AG09319 (cell line): Measurements from ENCODE around the gene AMFR.

Source experiments
- DNase-seq: peaks from one replicate; pipeline ENCODE4 v3.0.0-alpha.2; 2010; ENCODE audit warnings: low read depth; ENCODE audit errors: extremely low read depth
- TF ChIP-seq, protein P1 (sequence below): IDR thresholded peaks from 2 replicates; pipeline ENCODE4 v1.5.1; 2011; ENCODE audit warnings: low read depth, mild to moderate bottlenecking, inconsistent platforms, low read length, moderate library complexity

The AMFR gene

GRCh38 chr16:56419740-56420548, 5.4 kb downstream of the AMFR start:
- TF ChIP-seq, protein P1, sequence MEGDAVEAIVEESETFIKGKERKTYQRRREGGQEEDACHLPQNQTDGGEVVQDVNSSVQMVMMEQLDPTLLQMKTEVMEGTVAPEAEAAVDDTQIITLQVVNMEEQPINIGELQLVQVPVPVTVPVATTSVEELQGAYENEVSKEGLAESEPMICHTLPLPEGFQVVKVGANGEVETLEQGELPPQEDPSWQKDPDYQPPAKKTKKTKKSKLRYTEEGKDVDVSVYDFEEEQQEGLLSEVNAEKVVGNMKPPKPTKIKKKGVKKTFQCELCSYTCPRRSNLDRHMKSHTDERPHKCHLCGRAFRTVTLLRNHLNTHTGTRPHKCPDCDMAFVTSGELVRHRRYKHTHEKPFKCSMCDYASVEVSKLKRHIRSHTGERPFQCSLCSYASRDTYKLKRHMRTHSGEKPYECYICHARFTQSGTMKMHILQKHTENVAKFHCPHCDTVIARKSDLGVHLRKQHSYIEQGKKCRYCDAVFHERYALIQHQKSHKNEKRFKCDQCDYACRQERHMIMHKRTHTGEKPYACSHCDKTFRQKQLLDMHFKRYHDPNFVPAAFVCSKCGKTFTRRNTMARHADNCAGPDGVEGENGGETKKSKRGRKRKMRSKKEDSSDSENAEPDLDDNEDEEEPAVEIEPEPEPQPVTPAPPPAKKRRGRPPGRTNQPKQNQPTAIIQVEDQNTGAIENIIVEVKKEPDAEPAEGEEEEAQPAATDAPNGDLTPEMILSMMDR = no peak
- DNase-seq = no peak

DNA sequence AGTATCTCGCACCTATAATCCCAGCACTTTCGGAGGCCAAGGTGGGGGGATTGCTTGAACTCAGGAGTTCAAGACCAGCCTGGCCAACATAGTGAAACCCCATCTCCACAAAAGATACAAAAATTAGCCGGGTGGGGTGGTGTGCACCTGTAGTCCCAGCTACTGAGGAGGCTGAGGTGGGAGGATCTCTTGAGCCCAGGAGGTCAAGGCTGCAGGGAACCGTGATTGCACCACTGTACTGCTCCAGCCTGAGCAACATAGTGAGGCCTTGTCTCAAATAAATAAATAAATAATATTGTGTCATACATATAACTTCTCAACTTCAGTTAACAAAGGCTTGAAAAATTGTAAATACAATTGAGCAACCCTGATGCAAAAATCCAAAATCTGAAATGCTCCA, 8.2 kb downstream of the AMFR start:
- no peak for DNase-seq
- TF ChIP-seq, protein P1 = no peak

DNA sequence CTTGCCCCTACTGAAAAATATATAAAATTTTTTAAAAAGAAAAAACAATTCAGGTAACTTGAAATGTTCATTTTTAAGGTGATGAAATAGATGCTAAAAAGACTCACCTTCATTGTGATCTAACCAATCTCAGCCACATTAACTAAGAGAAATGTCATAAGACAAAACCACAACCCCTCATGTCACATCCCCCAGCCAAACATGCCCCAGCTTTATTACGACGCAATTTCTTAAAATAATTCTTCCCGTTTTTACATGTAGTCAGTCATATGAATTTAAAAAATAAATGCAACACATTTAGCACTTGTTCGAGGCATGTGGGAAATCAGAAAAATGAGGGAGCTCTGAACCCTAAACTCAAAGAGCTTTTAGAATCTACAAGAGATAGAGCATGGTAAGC, 9.5 kb downstream of the AMFR start:
- TF ChIP-seq, protein P1 = no peak
- DNase-seq = no peak

DNA sequence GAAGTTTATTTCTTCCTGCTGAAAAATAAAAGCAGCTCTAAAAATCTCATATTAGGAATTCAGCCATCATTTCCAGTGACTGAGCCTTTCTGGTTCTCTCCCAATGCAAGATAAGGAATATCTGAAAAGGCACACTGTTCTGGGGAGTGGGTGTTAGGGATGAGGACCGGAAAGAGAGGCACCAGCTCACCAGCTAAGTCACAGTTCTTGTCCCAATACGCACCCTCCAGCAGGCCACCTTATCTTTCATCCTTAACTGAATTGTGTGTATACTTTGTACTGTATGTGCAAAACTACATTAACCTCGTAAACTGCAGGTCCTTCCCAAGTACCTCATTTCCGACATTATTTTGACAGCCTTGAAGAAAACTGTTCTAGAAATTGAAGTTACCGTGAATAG, 11.0 kb downstream of the AMFR start:
- no peak for DNase-seq
- TF ChIP-seq, protein P1 = no peak

DNA sequence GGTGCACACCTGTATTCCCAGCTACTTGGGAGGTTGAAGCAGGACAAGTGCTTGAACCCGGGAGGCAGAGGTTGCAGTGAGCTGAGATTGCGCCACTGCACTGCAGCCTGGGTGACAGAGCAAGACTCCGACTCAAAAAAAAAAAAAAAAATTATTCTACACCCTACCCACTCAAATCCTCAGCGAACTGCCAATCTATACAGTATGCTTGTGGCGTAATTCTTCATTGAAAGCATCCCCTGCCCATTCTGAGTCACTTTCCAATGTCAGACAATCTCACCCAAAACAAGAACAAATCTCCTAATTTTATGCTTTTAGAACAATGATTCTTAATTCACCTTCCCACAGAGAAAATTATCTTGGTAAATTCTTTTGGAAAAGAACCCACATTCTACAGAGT, 12.0 kb downstream of the AMFR start:
- DNase-seq = no peak
- TF ChIP-seq, protein P1 = no peak

DNA sequence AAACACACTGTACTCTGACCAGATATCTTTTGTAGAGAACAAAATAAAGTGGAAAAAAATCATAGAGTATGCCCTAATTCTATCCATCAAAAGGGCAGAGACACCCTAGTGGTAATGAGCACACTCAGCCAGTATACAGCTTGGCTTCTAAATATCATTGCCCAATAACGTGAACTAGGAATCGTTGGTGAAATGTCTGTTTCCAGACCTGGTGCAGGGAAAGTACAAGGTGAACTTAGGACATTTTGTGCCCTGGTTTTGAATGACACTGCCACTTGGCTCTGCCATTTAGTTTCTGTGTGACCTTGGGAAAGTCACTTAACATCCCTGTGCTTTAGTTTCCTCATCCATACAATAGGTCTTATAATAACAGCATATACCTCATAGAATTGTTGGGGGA, 13.7 kb downstream of the AMFR start:
- no peak for DNase-seq
- TF ChIP-seq, protein P1 = no peak

DNA sequence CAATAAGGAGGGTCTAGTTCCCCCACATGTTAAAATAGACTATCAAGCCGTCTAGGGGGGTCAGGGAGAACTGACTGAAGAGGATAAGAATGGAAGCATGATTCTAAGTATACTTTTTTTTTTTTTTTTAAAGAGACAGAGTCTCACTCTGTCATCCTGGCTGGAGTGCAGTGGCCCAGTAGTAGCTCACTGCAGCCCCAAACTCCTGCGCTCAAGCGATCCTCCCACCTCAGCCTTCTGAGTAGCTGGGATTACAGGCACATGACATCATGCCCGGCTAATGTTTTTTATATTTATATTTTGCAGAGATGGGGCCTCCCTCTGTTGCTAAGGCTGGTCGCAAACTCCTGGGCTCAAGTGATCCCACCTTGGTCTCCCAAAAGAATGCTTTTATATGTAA, 14.2 kb downstream of the AMFR start:
- TF ChIP-seq, protein P1 = no peak
- DNase-seq = no peak
